Mesenteric fat pad (tissue), 1 donor: ENCODE results near the gene ABI3BP. TPM values are rescaled to one million over a fixed set of nuclear protein-coding genes. Genes with fewer than 3 reads are reported as not detected.

Experiments used
- DNase-seq: peaks from one replicate; pipeline ENCODE4 v3.0.0-alpha.2; 2020; ENCODE audit warnings: low spot score
- total RNA-seq: library from RNA; stranded (reverse); fragmentation: NEBNext Ultra II Directional; extraction: Animal tissue kit (Norgen Biotek cat#: 25700); gene quantifications from one replicate; pipeline ENCODE4 v1.2.1, GENCODE V29; 2021
- donor health status: DM: yes; HTN: yes; CAD: no.

The ABI3BP gene
- total RNA-seq, 1 donor from 2014 or later, result 37.1 TPM

DNA sequence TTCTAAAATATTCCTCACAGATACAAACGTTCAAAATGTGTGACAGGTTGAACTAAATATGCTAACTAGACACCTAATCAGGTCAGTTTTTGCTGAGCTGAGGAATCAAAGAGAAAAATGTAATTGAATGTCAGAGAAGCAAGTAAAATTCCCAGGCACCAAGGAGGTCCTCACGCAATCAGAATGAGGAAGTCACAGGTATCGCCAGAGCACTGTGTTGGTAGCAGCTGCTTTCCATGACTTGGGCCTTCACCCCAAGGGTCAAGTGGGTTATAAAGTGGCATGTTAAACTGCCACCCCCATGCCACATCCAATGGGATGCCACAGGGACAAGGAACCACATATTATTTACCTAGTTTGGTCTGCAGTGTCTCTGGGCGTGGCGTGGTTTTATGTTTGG, 158.9 kb downstream of the ABI3BP start:
- DNase-seq, result no peak

- no peak for DNase-seq
Observed at GRCh38 chr3:100833483-100833882, 159.7 kb downstream of the ABI3BP start.

DNA sequence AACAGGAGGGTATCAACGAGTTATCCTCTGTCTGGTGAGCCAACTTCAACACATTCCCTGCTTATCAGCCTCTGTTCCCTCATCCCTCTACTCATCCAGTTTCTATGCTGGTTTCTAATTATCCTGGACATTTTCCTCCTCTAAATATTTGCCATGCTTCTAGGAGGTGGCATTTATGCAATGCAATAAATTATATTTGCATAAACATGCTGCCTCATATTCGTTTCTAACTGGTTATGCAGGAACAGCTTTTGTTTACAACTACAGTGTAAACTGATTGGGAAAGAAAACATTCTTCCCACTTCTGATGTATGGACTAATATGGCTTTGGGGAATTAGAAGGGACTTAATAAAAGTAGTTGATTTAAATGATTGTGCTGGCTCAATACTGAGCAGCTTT, 161.6 kb downstream of the ABI3BP start:
- DNase-seq, result no peak

- DNase-seq, result no peak
Observed at GRCh38 chr3:100830931-100831330, 162.3 kb downstream of the ABI3BP start.

- DNase-seq, result no peak
Observed at GRCh38 chr3:100825574-100825973, 167.6 kb downstream of the ABI3BP start.

GRCh38 chr3:100815583-100815982, 177.6 kb downstream of the ABI3BP start:
- no peak for DNase-seq

- DNase-seq, result no peak
Observed at GRCh38 chr3:100813828-100814227, 179.4 kb downstream of the ABI3BP start.

- DNase-seq, result no peak
Observed at GRCh38 chr3:100811779-100812507, 181.3 kb downstream of the ABI3BP start.

GRCh38 chr3:100810671-100811070, 182.6 kb downstream of the ABI3BP start:
- DNase-seq, result no peak

DNA sequence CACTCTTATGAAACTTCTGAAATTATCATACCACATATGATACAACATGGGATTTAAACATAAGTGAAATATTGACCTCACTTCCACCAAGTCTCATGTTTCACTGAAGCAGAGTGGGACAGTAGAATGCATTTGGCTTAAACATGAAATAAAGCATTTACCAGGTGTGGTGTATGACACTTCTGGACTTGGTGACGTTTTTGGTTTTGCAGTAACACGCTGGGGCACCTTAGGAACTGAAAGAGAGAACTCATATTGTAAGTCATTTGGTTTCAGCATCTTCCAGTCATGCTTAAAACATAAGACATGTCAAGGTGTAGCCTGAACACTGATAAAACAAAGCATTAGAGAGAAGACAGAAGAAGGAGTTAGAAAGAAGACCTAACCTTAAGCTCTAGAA, 188.6 kb downstream of the ABI3BP start:
- no peak for DNase-seq

DNA sequence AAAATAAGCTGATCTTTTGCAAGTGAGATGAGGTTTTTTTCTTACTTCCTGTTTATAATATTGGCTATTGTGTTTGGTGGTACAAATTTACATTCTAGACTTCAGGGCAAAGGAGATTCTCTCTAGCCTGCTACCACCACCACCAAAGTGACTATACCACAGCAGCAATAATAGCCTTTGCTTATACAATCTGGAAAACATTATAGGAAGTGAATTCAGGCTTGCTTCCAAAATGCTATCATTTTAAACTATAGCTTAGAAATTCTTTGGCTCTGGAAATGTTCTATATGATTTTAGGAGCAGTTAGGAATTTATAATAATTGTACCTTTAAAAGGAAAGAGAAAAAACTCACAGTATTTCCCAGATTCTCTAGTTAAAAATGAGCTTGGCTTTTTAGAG, 189.5 kb downstream of the ABI3BP start:
- no peak for DNase-seq

DNA sequence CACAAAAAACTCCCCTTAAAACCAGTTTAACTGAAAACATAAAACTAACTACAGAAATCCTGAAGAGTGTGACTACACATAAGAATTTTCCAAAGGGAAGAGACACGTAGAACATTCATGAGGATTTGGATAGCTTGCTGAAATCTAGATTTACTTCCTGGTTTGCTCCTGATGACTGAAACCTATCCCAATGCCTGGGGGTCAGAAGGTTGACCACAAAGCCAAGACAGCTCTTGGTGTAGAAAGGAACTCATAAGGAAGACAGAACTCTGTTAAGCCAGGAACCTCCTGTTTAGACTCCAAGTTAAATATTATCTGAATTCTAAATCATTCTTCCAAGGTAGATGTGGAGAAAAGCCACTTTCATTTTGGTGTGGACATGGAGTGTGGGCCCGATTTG, 191.1 kb downstream of the ABI3BP start:
- no peak for DNase-seq

- DNase-seq, result no peak
Observed at GRCh38 chr3:100798012-100798411, 195.2 kb downstream of the ABI3BP start.

DNA sequence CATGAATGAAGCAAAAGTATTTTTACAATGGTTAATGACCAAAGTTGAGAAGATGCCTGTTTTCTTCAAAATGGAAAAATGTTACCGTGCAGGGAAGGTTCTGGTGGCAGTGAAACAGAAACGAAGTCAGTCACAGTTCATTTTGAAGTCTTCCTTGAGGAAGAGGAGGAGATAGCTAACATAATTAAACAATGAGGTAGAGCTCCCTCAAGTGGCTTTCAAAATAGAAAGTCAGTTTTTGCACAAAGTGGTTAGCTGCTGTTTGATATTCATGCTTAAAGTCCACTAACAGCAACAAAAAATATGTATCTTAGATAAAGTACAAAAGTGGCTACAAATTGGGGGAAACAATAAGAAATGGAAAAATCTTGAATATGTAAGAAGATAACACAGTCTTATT, 196.7 kb downstream of the ABI3BP start:
- DNase-seq, result no peak

DNA sequence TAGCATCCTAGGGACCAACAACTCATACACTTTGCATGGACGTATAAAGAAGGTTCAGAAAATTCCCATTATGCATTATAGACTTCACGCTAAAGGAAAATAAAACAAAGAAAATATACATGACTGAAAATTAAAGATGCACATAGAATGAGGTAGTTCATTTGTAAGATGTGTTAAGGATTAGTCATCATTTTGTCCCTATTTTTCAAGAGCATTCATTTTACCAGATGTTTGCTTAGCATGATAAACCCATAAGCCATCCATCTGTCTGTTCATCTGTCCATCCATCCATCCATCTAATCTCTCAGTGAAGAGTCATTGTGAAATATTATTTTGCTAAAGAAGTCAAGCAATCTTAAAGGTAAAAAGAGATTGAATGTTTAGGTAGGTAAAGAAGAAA, 203.6 kb downstream of the ABI3BP start:
- no peak for DNase-seq

GRCh38 chr3:100783619-100784018, 209.6 kb downstream of the ABI3BP start:
- no peak for DNase-seq

DNA sequence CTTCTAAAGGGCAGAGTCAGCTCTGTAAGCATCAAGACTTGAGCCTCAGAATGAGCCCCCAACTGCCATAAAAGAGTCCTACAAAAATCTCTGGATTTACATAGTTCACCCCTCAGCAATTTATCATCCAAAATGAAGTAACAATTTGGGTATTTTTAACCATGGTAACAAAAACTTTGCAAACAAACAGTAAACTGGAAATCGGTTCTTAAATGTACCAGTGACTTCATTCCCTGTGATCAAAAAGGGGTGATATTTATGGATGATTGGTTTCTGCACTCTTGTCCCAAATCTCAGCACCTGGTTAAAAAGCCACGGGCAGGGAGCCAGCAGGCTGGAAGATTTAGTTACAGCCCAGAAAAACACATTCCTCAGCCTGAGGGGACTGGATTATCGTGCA, 210.3 kb downstream of the ABI3BP start:
- DNase-seq, result no peak

- DNase-seq, result no peak
Observed at GRCh38 chr3:100782348-100782747, 210.9 kb downstream of the ABI3BP start.

GRCh38 chr3:100781301-100781700, 211.9 kb downstream of the ABI3BP start:
- DNase-seq, result no peak

DNA sequence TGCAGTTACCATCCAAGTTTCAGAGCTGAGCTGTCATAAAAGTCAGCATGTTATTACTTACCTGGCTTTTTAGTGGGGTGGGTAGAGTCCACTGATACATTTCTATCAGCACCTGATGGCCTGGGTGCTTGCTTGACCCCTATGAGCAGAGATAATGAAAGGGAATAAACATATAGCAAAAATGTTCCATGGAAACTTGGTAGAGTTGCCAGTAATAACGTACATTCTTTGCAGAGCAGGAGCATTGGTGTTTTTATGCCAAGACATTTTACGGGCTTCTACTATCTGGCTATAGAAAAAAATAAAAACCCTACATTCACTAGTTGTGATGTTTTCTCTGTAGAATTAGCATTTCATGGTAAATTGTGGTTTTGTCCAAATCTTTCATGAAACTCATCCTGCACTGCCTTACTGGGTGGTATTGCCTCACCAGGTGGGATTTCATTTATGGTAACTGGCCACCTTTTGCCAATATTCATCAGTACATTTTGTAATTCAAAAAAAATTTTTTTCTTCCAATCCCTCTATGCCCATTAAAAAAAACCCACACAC, 213.1 kb downstream of the ABI3BP start:
- DNase-seq, result no peak

DNA sequence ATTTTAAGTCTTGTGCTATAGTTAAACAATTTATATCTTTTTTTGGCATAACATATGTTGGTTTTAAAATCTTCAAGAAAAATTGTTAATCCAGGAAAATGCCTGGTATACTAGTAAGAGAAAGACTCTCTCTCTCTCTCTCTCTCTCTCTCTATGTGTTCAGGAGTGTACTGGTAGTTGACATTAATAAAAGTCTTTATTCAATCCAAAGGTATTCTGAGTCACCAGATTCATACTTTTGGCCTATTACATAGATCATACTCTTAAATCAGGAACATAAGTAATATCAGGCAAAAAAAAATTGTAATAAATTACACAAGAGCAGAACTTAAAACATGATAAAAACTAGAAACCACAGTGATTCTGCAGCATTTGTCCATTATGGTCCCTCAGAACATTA, 213.7 kb downstream of the ABI3BP start:
- no peak for DNase-seq

DNA sequence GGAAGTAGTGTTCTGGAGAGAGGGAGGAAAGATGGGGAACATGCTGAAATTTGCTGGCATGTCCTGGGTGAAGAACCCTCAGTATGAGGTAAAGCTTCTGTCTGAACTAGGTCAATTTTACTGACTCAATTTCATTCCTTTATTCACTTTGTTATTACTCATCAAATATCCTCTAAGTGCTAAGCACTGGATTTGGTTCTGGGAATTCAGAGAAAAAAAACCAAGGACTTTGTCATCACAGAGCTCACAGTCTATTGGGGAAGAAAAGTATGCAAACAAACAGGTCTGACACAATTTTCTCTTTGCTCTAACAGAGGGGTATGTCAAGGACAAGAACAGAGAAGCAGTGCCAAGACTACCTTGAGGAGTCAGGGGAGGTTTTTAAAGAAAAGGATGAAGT, 215.9 kb downstream of the ABI3BP start:
- no peak for DNase-seq

DNA sequence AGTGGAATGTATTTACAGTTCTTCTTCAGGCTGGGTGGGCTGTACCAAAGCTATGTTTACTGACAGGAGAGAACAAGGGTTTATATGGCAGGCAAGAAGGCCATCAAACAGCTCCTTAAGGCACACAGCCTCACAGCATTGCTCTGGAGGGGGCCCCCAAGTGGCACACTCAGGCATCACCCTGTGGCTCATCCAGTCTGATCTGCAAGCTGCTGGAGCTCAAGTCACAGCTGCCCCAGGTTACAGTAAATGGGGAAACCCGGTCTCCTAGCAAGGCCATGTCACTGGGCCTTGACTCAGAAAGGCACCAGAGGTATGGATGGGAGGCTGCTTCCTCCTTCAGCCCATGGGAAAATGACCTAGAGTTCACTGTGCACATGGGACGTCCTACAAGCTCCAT, 216.5 kb downstream of the ABI3BP start:
- no peak for DNase-seq
